Frontal cortex (tissue), 4 donors: ENCODE data around the gene LRRC53. TPM values are rescaled to one million over a fixed set of nuclear protein-coding genes. Genes with fewer than 3 reads are reported as not detected.

Experiments used
- DNase-seq, 2 donors: peaks; one replicate each; pipeline ENCODE4 v3.0.0; 2012; ENCODE audit warnings: low spot score in 2 of 2
- FAIRE-seq: peaks from 2 replicates; lab custom pipeline; 2012; peaks lifted over from hg19 to GRCh38; lab: Jason Lieb, UNC
- total RNA-seq: library from RNA; depleted of rRNA; stranded (reverse); fragments of >200 nt; gene quantifications from one replicate; pipeline ENCODE4 v1.2.3, GENCODE V29; 2014
- donor health status: control.
- donor health status: control.
- donor health status: control.

LRRC53 gene, protein sequence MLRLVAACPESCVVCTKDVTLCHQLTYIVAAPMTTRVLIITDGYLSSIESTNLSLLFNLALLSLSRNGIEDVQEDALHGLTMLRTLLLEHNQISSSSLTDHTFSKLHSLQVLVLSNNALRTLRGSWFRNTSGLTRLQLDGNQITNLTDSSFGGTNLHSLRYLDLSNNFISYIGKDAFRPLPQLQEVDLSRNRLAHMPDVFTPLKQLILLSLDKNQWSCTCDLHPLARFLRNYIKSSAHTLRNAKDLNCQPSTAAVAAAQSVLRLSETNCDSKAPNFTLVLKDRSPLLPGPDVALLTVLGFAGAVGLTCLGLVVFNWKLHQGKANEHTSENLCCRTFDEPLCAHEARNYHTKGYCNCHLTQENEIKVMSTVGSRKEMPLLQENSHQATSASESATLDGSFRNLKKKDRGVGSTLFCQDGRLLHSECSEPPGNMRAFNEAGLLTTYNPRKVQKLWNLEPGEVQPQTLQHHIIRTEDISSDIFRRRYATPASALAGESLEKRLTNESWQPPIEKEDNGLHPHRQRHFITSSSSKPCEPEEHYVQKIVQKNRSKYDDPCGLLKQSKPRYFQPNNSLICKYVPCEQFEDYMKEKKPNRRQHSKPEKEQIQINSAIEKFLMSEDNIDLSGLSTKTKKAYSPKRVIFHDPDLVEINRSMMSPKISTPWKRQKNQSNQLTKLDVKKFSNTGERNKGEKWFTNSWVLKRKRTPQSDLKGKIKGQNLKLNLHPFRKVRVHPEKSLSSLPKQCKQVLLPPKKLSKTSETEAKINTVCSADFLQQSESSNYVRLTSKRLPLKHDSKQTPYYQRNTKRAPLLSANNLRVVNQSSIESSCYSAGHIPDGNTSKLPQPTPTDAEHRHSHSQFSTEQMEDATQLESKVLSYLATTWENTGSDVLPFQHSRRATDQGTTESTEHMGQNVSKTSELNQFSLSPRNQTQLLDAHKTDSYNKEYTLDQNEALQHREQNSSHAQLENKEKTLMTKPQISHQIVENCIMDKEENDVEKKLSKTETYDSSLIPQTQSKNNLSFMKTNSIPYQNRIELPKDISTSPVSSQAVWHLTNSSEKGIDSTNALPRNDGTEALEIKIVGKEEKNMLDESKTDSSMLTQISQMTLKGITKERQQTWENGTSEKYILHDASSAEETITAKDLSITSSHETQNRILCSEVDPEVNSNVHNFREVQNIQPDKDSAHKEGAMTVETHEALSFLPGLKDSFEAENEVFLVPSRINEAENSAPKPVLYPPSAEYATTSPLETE
- under 0.01 TPM for total RNA-seq

- DNase-seq (no peak), FAIRE-seq (no peak)
Observed at GRCh38 chr1:74512170-74512915, at the start of gene LRRC53. TSS of gene LRRC53 (minus strand) at chr1:74512611. CDS start at chr1:74483349, 29,262 bp downstream.

- DNase-seq = no peak
- no peak for FAIRE-seq
Observed at GRCh38 chr1:74549932-74550331, 37.5 kb upstream of the LRRC53 start.

DNA sequence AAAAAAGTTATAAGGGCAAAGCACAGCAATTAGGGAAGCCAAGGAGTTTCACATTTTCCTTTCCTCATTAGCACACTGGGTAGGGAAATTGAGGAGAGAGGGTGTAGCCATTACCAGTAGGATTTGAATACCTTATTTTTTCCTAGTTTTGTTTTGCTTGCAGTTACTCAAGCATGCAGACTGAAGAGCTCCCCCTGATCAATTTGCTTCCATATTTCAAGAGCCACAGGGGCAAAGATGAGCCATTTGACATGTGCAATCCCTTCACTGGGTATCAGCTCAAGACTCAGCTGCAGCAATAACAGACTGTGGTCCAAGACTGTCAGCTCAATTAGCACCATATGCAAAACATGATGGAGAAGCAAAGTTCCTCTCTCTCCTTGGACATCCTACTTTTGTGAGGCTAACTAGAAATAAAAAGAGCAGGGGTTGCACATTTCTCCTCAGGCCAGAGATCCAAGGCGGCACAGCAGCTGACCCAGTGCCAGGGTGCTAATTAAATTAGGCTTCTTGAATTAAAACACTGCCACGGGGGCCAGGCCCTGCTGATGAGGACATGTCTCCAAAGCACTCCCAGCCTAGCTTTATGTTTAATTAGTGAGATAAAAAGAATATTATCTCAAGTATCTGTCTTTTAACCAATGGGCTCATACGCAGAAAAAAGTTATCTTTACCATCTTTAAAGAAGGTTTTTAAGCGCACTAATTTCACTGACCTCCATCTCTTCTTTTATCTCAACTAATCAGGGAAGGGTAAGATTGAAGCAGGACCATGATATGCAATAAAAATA lies 36.7 kb upstream of the LRRC53 start:
- DNase-seq = no peak
- no peak for FAIRE-seq

GRCh38 chr1:74545821-74546220 lies 33.4 kb upstream of the LRRC53 start:
- FAIRE-seq (no peak), DNase-seq (no peak)

GRCh38 chr1:74534241-74534640 lies 21.8 kb upstream of the LRRC53 start:
- DNase-seq (no peak), FAIRE-seq (no peak)

DNA sequence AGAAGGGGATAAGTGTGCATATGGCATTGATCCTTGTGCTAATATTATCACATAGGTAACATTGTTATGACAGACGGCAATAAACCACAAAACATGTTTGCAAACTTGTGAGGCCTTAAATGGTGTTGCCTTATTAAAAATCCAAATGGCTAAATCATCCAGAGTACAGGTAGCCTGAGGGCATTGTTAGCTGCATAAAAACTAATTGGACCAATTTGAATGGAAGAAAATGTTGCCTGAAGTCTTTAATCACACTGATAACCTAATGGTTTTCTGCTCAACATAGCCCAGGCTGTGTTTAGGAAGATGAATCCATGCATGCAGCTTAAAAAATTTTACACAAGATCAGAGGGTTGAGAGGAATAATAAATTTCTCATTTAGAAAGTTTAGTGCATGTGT lies 19.4 kb upstream of the LRRC53 start:
- DNase-seq (no peak), FAIRE-seq (no peak)

GRCh38 chr1:74530892-74531291 lies 18.5 kb upstream of the LRRC53 start:
- DNase-seq (no peak), FAIRE-seq (no peak)

DNA sequence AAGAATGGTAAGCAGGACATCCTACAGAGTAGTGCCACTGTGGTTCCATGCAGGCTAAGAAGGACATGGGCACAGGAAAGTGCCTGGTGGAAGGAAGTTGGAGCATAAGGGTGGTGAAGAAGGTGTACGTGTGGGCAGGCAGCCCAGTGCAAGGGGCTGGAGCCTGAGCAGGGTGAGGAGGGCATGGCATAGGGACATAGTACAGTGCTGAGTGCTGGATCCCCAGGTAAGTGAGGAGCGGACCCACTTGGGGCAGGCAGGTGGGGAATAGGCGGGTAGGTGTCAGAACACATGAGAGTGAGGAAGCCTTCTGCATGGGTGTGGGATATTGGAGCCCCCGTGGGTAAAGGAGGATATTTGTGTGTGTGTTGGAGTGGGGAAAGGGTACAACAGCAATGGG lies 15.7 kb upstream of the LRRC53 start:
- FAIRE-seq (no peak), DNase-seq (no peak)

DNA sequence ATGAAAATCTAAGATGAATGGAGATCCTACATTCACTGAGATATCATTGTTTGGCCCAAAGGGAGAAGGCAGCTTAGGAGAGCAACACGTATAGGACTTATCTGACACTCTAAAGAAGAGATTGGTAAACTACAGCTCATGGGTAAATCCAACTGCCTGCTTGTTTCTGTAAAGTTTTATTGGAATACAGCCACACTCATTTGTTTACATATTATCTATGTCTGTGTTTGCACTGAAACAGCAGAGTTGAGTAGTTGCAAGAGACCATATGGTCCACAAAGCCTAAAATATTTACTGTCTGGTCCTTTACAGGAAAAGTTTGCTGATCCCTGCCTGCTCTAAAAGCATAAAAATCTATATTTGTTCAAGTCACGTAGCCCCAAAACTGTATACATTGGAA lies 14.3 kb upstream of the LRRC53 start:
- DNase-seq = no peak
- no peak for FAIRE-seq

- no peak for FAIRE-seq
- DNase-seq = no peak
Observed at GRCh38 chr1:74523873-74524480, 11.6 kb upstream of the LRRC53 start.

DNA sequence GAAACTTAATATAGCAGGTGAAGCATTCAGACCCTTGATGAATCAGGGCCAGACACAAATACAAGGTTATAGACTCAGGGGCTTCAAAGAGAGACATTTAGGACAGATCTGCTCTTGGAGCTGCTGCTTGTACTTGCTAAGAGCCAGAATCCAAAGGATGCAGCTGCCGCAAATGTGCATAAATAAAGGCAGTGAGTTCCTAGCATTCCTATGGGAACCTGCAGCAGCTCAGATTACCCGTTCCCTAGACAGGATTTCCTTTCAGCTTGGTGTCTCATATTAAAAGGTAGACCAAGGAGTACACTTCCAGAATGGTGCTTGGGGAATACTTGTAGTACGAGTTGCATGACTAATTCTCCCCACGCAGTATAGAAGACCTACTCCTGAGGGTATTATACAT lies 9.7 kb upstream of the LRRC53 start:
- no peak for DNase-seq
- no peak for FAIRE-seq

GRCh38 chr1:74517599-74518051 lies 5.2 kb upstream of the LRRC53 start:
- DNase-seq (no peak), FAIRE-seq (no peak)

- FAIRE-seq (no peak), DNase-seq (no peak)
Observed at GRCh38 chr1:74513411-74514300, 1.2 kb upstream of the LRRC53 start.

- DNase-seq (no peak), FAIRE-seq (no peak)
Observed at GRCh38 chr1:74508449-74508848, 4.0 kb downstream of the LRRC53 start.

- no peak for FAIRE-seq
- no peak for DNase-seq
Observed at GRCh38 chr1:74505928-74506710, 6.3 kb downstream of the LRRC53 start.

GRCh38 chr1:74504933-74505512 lies 7.4 kb downstream of the LRRC53 start:
- FAIRE-seq = no peak
- DNase-seq = no peak
